HUES48 (cell line): ENCODE measurements around the gene CNPPD1.
"Not testable (repeated sequence)": the region's sequence is repeated elsewhere in the genome, so short reads cannot be mapped to it uniquely, and the experiment has no call there.

Experiments used
- H3K27ac ChIP-seq: one replicate; pipeline ENCODE4 v1.7.0; 2013; ENCODE audit warnings: low read depth, low read length, inconsistent platforms
- H3K27me3 ChIP-seq: 2 replicates; pipeline ENCODE4 v1.6.1; 2013; ENCODE audit warnings: mild to moderate bottlenecking, low read length; ENCODE audit not compliant: control insufficient read depth, insufficient read depth
- H3K36me3 ChIP-seq: 2 replicates; pipeline ENCODE4 v1.6.1; 2013; ENCODE audit warnings: low read length; ENCODE audit not compliant: control insufficient read depth, insufficient read depth
- H3K4me1 ChIP-seq: 2 replicates; pipeline ENCODE4 v1.6.1; 2013; ENCODE audit warnings: mild to moderate bottlenecking, low read length; ENCODE audit not compliant: control insufficient read depth, insufficient read depth
- H3K4me3 ChIP-seq: 2 replicates; pipeline ENCODE4 v1.5.1; 2013; ENCODE audit warnings: mild to moderate bottlenecking, low read depth, low read length
- H3K9ac ChIP-seq: 2 replicates; pipeline ENCODE4 v1.6.1; 2013; ENCODE audit warnings: mild to moderate bottlenecking, low read depth, low read length, moderate library complexity
- H3K9me3 ChIP-seq: 2 replicates; pipeline ENCODE4 v1.6.1; 2013; ENCODE audit warnings: low read length; ENCODE audit not compliant: control insufficient read depth, insufficient read depth

Gene CNPPD1

DNA sequence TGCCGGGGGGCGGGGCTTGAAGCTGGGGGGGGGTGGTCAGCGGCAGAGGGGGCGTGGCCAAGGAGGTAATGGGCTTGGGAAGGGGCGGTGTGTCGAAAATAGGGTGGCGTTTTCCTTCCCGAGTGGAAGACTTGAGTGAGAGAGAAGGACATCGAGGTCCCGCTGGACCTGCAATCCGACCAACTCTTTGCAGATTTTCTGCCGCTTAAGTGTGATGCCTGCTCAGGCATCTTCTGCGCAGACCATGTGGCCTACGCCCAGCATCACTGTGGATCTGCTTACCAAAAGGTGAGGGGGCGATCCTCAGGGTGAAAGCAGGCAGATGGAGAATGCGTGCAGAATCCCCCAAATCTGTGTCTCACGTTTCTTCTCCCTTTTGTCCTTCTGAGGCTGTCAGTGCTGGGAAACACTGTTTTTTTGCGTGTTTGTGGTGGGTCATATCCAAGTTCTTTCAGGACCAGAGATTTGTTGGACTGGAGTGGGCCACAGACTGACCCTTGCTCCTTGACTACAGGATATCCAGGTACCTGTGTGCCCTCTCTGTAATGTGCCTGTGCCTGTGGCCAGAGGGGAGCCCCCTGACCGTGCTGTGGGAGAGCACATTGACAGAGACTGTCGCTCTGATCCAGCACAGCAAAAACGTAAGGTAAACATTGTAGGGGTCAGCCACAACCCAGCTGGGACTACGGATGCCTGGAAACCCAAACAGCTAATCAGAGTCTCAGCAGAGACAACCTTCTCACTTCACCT is 30.6 kb upstream of the CNPPD1 start:
- no peaks in the 10 kb centered on the region for H3K27me3 ChIP-seq
- peak overlapping the region; percentile 91 for H3K27ac ChIP-seq

DNA sequence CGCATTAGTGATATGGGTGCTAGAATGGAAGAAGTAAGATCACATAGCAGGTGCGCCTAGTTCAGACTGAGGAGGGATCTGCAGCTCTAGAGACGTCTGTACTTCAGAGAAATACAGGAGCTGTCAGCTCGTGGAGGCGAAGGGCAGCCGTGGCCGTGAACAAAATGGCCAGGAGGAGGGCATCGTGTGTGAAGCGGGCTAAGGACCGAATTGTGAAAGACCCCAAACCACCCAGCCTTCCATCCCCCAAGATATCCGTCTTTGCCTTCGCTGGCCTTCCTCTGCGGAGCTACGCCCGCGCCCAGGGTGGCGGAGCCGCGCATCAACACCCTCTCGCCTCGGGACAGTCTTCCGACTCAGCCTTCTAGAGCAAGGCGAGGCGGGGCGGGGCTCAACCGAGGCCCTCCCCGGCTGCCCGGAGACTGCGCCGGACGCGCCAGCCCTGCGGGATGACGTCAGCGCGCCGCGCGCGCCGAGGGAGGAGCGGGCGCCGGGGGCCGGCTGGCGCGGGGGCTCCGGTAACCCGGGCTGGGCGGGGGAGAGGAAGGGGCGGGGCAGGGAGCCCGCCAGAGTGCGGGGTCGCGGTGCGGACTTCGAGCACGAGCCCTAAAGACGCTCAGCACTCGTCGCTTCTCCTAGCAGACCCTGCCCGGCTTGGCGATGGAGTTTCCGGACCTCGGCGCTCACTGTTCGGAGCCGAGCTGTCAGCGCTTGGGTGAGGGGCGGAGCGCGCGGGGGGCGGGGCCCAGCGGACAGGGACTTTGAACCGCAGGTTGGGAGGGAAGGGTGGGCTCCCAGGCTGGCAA is 29.8 kb upstream of the CNPPD1 start, which contains the start of gene ZFAND2B:
TSS of gene ZFAND2B (plus strand) at position 455 of the 806 bp plus-strand sequence. CDS start at position 661, 206 bp downstream.
- Histone ChIP-seq H3K27ac (peak within 1 kb of the TSS; percentile 91), H3K27me3 (no peaks in the 10 kb centered on the region), H3K4me1 (0 out of 2 replicates have a peak, but pooled peaks cover 5% of the 10 kb centered on the region)

More for the DNA sequence above, 30.6 kb upstream of the CNPPD1 start:
- 0 out of 2 replicates have a peak, but pooled peaks cover 5% of the 10 kb centered on the region for H3K4me1 ChIP-seq
- H3K9me3 ChIP-seq: no peaks in the 10 kb centered on the region
- H3K36me3 ChIP-seq: peaks cover 40% of the 10 kb centered on the region
- H3K9ac ChIP-seq: no peak overlapping the region
- peak overlapping the region; percentile 72 for H3K4me3 ChIP-seq

GRCh38 chr2:219205981-219206327 is 29.2 kb upstream of the CNPPD1 start:
- H3K27ac ChIP-seq: no peak overlapping the region

More for the DNA sequence above, 29.8 kb upstream of the CNPPD1 start, which contains the start of gene ZFAND2B:
- H3K9me3 ChIP-seq: no peaks in the 10 kb centered on the region
- H3K36me3 ChIP-seq: peaks cover 36% of the 10 kb centered on the region
- H3K9ac ChIP-seq: peak within 1 kb of the TSS; percentile 47
- peak within 1 kb of the TSS; percentile 72 for H3K4me3 ChIP-seq

GRCh38 chr2:219205165-219205538 is 28.4 kb upstream of the CNPPD1 start:
- no peak overlapping the region for H3K9ac ChIP-seq
- 0 out of 2 replicates have a peak, but pooled peaks cover 5% of the 10 kb centered on the region for H3K4me1 ChIP-seq
- H3K36me3 ChIP-seq: peaks cover 24% of the 10 kb centered on the region
- no peak overlapping the region for H3K27ac ChIP-seq
- no peak overlapping the region for H3K4me3 ChIP-seq
- no peaks in the 10 kb centered on the region for H3K27me3 ChIP-seq
- H3K9me3 ChIP-seq: no peaks in the 10 kb centered on the region

More at GRCh38 chr2:219205981-219206327, 29.2 kb upstream of the CNPPD1 start:
- Histone ChIP-seq H3K9ac (peak overlapping the region; percentile 47; the same call in 1 of the 2 replicates), H3K4me1 (0 out of 2 replicates have a peak, but pooled peaks cover 5% of the 10 kb centered on the region), H3K4me3 (peak overlapping the region; percentile 72), H3K9me3 (no peaks in the 10 kb centered on the region), H3K27me3 (no peaks in the 10 kb centered on the region), H3K36me3 (peaks cover 32% of the 10 kb centered on the region)

GRCh38 chr2:219204425-219205164 is 27.9 kb upstream of the CNPPD1 start:
- H3K9me3 ChIP-seq: no peaks in the 10 kb centered on the region
- no peak overlapping the region for H3K4me3 ChIP-seq
- H3K36me3 ChIP-seq: peaks cover 19% of the 10 kb centered on the region
- no peak overlapping the region for H3K27ac ChIP-seq
- H3K4me1 ChIP-seq: 0 out of 2 replicates have a peak, but pooled peaks cover 5% of the 10 kb centered on the region
- no peaks in the 10 kb centered on the region for H3K27me3 ChIP-seq
- no peak overlapping the region for H3K9ac ChIP-seq

DNA sequence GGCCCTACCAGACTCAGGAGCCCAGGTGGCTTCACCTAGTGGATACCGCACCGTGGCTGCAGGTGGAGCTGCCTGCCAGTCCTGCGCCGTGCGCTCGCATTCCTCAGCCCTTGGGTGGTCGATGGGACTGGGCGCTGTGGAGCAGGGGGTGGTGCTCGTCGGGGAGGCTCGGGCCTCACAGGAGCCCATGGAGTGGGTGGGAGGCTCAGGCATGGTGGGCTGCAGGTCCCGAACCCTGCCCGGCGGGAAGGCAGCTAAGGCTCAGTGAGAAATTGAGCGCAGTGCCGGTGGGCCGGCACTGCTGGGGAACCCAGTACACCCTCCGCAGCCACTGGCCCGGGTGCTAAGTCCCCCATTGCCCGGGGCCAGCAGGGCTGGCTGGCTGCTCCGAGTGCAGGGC is 24.6 kb upstream of the CNPPD1 start:
- not testable (repeated sequence) for H3K36me3 ChIP-seq, H3K4me1 ChIP-seq, H3K9me3 ChIP-seq, H3K27ac ChIP-seq, H3K27me3 ChIP-seq, H3K4me3 ChIP-seq, H3K9ac ChIP-seq

DNA sequence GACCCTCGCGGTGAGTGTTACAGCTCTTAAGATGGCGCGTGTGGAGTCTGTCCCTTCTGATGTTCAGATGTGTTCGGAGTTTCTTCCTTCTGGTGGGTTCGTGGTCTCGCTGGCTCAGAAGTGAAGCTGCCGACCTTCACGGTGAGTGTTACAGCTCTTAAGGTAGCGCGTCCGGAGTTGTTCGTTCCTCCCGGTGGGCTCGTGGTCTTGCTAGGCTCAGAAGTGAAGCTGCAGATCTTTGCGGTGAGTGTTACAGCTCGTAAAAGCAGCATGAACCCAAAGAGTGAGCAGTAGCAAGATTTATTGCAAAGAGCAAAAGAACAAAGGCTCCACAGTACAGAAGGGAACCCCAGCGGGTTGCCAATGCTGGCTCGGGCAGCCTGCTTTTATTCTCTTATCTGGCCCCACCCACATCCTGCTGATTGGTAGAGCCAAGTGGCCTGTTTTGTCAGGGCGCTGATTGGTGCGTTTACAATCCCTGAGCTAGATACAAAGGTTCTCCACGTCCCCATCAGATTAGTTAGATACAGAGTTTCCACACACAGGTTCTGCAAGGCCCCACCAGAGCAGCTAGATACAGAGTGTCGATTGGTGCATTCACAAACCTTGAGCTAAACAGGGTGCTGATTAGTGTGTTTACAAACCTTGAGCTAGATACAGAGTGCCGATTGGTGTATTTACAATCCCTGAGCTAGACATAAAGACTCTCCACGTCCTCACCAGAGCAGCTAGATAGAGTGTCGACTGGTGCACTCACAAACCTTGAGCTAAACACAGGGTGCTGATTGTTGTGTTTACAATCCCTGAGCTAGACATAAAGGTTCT is 24.0 kb upstream of the CNPPD1 start:
- not testable (repeated sequence) for H3K4me3 ChIP-seq, H3K27me3 ChIP-seq, H3K27ac ChIP-seq, H3K9ac ChIP-seq, H3K4me1 ChIP-seq, H3K9me3 ChIP-seq, H3K36me3 ChIP-seq

DNA sequence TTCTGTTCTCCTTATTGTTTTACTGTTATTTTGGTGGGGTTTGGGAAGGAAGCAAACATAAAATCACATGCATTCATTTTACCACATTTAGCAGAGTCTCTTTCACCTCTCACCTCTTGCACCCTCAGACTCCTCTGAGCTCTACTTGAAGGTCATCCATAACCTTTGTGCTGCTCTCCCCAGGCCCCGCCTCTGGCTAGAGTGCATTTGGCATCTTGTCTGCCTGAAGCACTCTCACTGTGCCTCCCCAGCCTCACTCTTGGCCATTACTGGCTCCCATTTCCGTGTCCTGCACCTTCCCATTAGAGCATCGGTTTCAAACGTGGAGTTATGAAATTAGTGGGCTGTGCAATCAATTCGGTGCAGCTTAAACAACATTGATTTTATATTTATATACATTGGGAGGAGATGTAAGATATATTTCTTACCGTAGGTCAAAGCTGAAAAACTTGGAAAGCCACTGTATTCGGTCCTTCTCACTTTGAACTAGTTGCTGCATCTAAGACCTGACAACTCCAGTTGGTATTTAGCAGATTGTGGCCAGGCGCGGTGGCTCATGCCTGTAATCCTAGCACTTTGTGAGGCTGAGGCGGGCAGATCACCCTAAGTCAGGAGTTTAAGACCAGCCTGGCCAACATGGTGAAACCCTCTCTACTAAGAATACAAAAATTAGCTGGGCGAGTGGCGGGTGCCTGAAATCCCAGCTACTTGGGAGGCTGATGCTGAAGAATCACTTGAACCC is 22.9 kb upstream of the CNPPD1 start:
- no peak overlapping the region for H3K27ac ChIP-seq
- no peak overlapping the region for H3K4me3 ChIP-seq
- H3K9me3 ChIP-seq: no peaks in the 10 kb centered on the region
- no peaks in the 10 kb centered on the region for H3K4me1 ChIP-seq
- no peak overlapping the region for H3K9ac ChIP-seq
- no peaks in the 10 kb centered on the region for H3K36me3 ChIP-seq
- H3K27me3 ChIP-seq: no peaks in the 10 kb centered on the region

DNA sequence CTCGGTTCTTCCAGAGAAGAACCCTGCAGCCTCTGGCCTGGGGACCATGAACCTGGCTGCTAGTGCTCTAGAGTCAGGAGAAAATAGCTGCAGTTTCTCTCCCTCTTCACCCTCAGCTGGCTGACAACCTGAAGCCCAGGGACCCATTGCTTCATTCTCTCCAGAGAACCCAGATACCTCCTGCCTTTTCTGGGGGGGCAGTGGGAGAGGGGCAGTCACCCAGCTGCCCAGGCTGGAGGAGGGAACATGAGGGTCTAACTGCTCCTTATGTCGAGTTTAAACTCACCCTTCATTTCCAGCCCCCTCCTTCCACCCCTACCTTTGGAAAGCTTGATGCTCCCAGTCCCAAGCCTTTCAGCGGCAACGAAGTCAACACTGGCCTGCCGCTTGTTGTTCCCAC is 22.2 kb upstream of the CNPPD1 start:
- no peaks in the 10 kb centered on the region for H3K9me3 ChIP-seq
- H3K4me3 ChIP-seq: no peak overlapping the region
- H3K27me3 ChIP-seq: no peaks in the 10 kb centered on the region
- H3K27ac ChIP-seq: no peak overlapping the region
- H3K4me1 ChIP-seq: no peaks in the 10 kb centered on the region
- H3K9ac ChIP-seq: no peak overlapping the region
- no peaks in the 10 kb centered on the region for H3K36me3 ChIP-seq

GRCh38 chr2:219197388-219197787 is 20.7 kb upstream of the CNPPD1 start:
- no peaks in the 10 kb centered on the region for H3K9me3 ChIP-seq
- H3K27me3 ChIP-seq: no peaks in the 10 kb centered on the region
- no peaks in the 10 kb centered on the region for H3K4me1 ChIP-seq
- no peaks in the 10 kb centered on the region for H3K36me3 ChIP-seq
- H3K27ac ChIP-seq: no peak overlapping the region
- H3K4me3 ChIP-seq: no peak overlapping the region
- H3K9ac ChIP-seq: no peak overlapping the region
